C4-2B (cell line): ENCODE results near the gene DLK2.

ENCODE experiments used
- H3K27ac ChIP-seq: fragments of 450-650 bp; 2 replicates; pipeline ENCODE4 v1.5.1; 2017
- CTCF ChIP-seq: fragments of 450-650 bp; conservative IDR thresholded peaks from 2 replicates; pipeline ENCODE4 v1.5.1; 2017; ENCODE audit warnings: mild to moderate bottlenecking
- ZFX ChIP-seq: fragments of 450-650 bp; IDR thresholded peaks from 2 replicates; pipeline ENCODE4 v1.6.1; 2017

DLK2 gene

DNA sequence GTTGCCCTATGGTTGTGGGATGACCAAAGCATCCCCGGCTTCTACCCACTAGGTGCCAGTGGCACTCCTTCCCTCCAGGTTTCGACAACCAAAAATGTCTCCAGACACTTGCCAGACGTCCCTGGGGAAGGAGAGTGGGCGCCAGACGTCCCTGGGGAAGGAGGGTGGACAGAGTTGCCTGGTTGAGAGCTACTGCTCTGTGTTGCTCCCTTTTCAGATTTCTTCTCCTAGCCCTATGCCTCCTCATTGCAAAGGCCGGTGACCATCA lies 41.7 kb upstream of the DLK2 start:
- H3K27ac ChIP-seq = no peak overlapping the region
- TF ChIP-seq ZFX (no peak), CTCF (no peak)

- no peak; the same call in 1 of the 2 replicates for TF ChIP-seq CTCF
- TF ChIP-seq ZFX = no peak
Measured at GRCh38 chr6:43496370-43497128, 41.2 kb upstream of the DLK2 start.

GRCh38 chr6:43495409-43495941 lies 40.1 kb upstream of the DLK2 start:
- no peak overlapping the region for H3K27ac ChIP-seq
- no peak for TF ChIP-seq ZFX
- no peak for TF ChIP-seq CTCF

More at GRCh38 chr6:43496370-43497128, 41.2 kb upstream of the DLK2 start:
- no peak overlapping the region for H3K27ac ChIP-seq

- TF ChIP-seq ZFX (no peak), CTCF (no peak)
- H3K27ac ChIP-seq = no peak overlapping the region
Measured at GRCh38 chr6:43494766-43495165, 39.4 kb upstream of the DLK2 start.

GRCh38 chr6:43494321-43494720 lies 39.0 kb upstream of the DLK2 start:
- H3K27ac ChIP-seq = no peak overlapping the region
- no peak for TF ChIP-seq CTCF
- TF ChIP-seq ZFX = no peak

- TF ChIP-seq CTCF (no peak), ZFX (no peak)
Measured at GRCh38 chr6:43493833-43494232, 38.5 kb upstream of the DLK2 start.

GRCh38 chr6:43493230-43493629 lies 37.9 kb upstream of the DLK2 start:
- TF ChIP-seq CTCF (no peak), ZFX (no peak)
- H3K27ac ChIP-seq = no peak overlapping the region

More at GRCh38 chr6:43493833-43494232, 38.5 kb upstream of the DLK2 start:
- no peak overlapping the region for H3K27ac ChIP-seq
